AG10803 (cell line): ENCODE data around the gene CCNG1.

Experiments used
- DNase-seq: peaks from one replicate; pipeline ENCODE4 v3.0.0; 2010; ENCODE audit warnings: low read depth
- H3K4me3 ChIP-seq: 2 replicates; pipeline ENCODE4 v1.5.1; 2011; ENCODE audit warnings: mild to moderate bottlenecking, low read length, control low read depth
- TF ChIP-seq, protein P1 (sequence below): conservative IDR thresholded peaks from 2 replicates; pipeline ENCODE4 v1.5.1; 2011; ENCODE audit warnings: mild to moderate bottlenecking, low read length, control low read depth, inconsistent platforms

Gene CCNG1

DNA sequence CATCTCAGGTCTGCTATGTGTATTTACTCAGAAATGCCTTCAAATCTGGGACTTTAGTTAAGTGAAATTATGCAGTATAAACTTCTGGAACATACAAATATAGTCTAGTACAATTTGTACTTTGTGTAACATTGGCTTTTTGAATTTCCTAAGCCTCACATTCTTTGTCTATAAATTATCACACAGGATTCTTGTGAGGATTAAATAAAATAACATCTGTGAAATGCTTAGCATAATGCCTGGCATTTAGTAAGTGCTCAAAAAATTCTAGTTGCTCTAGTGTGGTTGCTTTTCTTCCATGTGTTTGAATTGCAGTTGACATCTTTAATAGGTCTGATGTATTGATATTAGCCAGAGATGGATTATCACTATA, 25.7 kb downstream of the CCNG1 start:
- TF ChIP-seq, protein P1, sequence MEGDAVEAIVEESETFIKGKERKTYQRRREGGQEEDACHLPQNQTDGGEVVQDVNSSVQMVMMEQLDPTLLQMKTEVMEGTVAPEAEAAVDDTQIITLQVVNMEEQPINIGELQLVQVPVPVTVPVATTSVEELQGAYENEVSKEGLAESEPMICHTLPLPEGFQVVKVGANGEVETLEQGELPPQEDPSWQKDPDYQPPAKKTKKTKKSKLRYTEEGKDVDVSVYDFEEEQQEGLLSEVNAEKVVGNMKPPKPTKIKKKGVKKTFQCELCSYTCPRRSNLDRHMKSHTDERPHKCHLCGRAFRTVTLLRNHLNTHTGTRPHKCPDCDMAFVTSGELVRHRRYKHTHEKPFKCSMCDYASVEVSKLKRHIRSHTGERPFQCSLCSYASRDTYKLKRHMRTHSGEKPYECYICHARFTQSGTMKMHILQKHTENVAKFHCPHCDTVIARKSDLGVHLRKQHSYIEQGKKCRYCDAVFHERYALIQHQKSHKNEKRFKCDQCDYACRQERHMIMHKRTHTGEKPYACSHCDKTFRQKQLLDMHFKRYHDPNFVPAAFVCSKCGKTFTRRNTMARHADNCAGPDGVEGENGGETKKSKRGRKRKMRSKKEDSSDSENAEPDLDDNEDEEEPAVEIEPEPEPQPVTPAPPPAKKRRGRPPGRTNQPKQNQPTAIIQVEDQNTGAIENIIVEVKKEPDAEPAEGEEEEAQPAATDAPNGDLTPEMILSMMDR, result no peak
- DNase-seq, result peak; percentile 29
- H3K4me3 ChIP-seq, result no peak overlapping the region

- no peak overlapping the region for H3K4me3 ChIP-seq
- TF ChIP-seq, protein P1, result no peak
Observed at GRCh38 chr5:163467682-163468081, 30.3 kb downstream of the CCNG1 start.

GRCh38 chr5:163473635-163474243, 36.3 kb downstream of the CCNG1 start:
- TF ChIP-seq, protein P1, result peak; percentile 57
- DNase-seq, result peak; percentile 26
- no peak overlapping the region for H3K4me3 ChIP-seq

More at GRCh38 chr5:163467682-163468081, 30.3 kb downstream of the CCNG1 start:
- no peak for DNase-seq

- TF ChIP-seq, protein P1, result no peak
- DNase-seq, result no peak
- H3K4me3 ChIP-seq, result no peak overlapping the region
Observed at GRCh38 chr5:163475411-163475810, 38.0 kb downstream of the CCNG1 start.

DNA sequence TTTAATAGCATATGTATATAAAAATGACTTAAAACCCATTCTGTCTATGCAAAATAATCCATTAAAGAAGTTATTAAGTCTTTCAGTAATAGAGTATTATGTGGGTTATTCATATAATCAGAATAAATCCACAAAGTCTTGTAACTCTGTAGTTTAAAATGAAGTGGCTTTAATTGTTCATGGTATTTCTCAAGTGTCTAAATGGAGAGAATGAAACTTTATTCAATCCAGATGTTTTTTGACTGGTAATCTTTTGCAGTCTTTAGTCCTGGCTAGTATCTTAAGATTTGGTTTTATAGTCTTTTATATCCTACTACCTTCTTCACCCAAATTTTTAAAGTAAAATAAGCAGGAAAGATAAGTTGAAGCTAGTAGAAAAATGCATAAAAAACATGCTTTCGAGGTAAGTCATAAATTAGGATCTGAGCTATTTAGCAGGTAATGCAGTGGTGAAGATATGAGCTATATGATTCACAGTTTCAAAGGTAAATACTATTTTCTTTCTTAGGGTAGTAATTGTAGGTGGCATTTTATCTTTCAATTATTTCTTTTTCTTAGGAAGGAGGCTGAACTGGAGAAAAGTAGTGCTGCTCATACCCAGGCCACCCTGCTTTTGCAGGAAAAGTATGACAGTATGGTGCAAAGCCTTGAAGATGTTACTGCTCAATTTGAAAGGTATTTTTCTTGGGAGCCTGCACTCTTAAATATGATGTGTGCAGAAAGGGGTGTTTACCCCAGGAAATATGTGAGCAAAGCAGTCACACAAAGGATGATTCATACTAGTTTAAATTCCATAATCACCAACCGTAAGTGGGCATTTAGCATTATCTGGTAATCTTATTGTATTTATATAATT, 41.0 kb downstream of the CCNG1 start:
- TF ChIP-seq, protein P1, result no peak

GRCh38 chr5:163478982-163479271, 41.5 kb downstream of the CCNG1 start:
- no peak overlapping the region for H3K4me3 ChIP-seq
- TF ChIP-seq, protein P1, result no peak
- DNase-seq, result no peak

More for the DNA sequence above, 41.0 kb downstream of the CCNG1 start:
- peak; percentile 28 for DNase-seq
- no peak overlapping the region for H3K4me3 ChIP-seq

DNA sequence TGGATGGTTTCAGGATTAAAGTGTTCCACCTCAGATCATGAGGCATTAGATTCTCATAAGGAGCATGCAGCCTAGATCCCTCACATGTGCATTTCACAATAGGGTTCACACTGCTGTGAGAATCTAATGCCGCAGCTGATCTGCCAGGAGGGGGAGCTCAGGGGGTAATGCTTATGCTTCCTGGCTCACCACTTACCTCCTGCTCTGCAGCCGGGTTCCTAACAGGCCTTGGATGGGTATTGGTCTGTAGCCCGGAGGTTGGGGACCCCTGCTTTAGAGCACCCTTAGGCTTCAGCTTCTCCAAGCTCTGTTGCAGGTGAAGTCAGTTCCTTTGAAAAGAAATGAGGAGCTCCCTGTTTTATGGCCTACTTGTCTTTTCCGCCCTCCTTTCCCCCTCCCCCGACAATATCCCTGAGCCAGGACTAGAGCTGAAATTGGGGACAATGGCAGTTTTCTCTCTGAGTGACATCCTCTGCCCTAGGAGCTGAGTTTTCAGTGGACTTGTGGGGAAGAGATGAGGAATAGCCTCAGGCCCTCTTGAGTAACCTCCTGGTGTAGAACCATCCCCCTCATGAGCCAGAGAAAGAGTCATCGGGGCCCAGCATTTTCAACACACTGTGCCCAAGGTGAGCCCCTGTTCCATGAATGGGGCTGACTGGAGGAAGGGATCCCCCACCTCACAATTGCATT, 51.8 kb downstream of the CCNG1 start:
- TF ChIP-seq, protein P1, result peak; percentile 32
- DNase-seq, result peak; percentile 18
- no peak overlapping the region for H3K4me3 ChIP-seq
